H1 (cell line): ENCODE measurements around the gene CACNA2D1. TPM values are rescaled to one million over a fixed set of nuclear protein-coding genes. Genes with fewer than 3 reads are reported as not detected.

Experiments used
- CTCF ChIA-PET: fragments of 300-600 bp; sonication (Branson Sonifier 250); formaldehyde crosslinking; loops from one replicate; lab custom pipeline; 2021; ENCODE audit not compliant: partially characterized antibody; lab: Charles Lee
- POLR2A ChIA-PET: fragments of 300-600 bp; sonication (Branson Sonifier 250); formaldehyde crosslinking; loops from one replicate; lab custom pipeline; 2021; ENCODE audit warnings: inconsistent platforms; ENCODE audit not compliant: partially characterized antibody; lab: Charles Lee
- DNase-seq, 2 experiments: peaks; one replicate each; pipeline versions ENCODE4 v3.0.0 to v3.0.0-alpha.2; 2010 to 2022; ENCODE audit warnings: low spot score in 2 of 2, low read depth in 1 of 2, mixed read lengths in 1 of 2
- FAIRE-seq: peaks from 2 replicates; lab custom pipeline; 2011; peaks lifted over from hg19 to GRCh38; lab: Jason Lieb, UNC
- H2AFZ ChIP-seq: 2 replicates; pipeline ENCODE4 v1.8.1; 2012; ENCODE audit warnings: low read length, inconsistent platforms
- H2AK5ac ChIP-seq: 2 replicates; pipeline ENCODE4 v1.6.1; 2013; ENCODE audit warnings: low read depth, low read length
- H2BK120ac ChIP-seq: replicated peaks from 2 replicates; pipeline ENCODE3; 2013; ENCODE audit warnings: low read depth, low read length, inconsistent platforms
- H2BK12ac ChIP-seq: 2 replicates; pipeline ENCODE4 v1.6.1; 2013; ENCODE audit warnings: low read depth, low read length
- H2BK15ac ChIP-seq: 2 replicates; pipeline ENCODE4 v1.6.1; 2013; ENCODE audit warnings: low read length
- H2BK20ac ChIP-seq: 2 replicates; pipeline ENCODE4 v1.6.1; 2013; ENCODE audit warnings: low read length
- H2BK5ac ChIP-seq: 2 replicates; pipeline ENCODE4 v1.6.1; 2013; ENCODE audit warnings: low read depth, low read length
- H3K14ac ChIP-seq: 2 replicates; pipeline ENCODE4 v1.6.1; 2013; ENCODE audit warnings: inconsistent platforms; ENCODE audit not compliant: insufficient read length
- H3K18ac ChIP-seq: 2 replicates; pipeline ENCODE4 v1.6.1; 2013; ENCODE audit warnings: low read length; ENCODE audit errors: extremely low read depth
- H3K23ac ChIP-seq: 2 replicates; pipeline ENCODE4 v1.6.1; 2013; ENCODE audit warnings: inconsistent platforms; ENCODE audit not compliant: insufficient read length
- H3K23me2 ChIP-seq: 2 replicates; pipeline ENCODE4 v1.6.1; 2013; ENCODE audit warnings: low read depth, low read length
- H3K27ac ChIP-seq: 2 replicates; pipeline ENCODE4 v1.6.1; 2011; ENCODE audit warnings: low read depth, low read length, inconsistent platforms
- H3K27me3 ChIP-seq, 4 experiments: replicated peaks in 1 of 4; 1 replicate in 1 of 4; 2 replicates in 3 of 4; pipeline versions ENCODE4 v1.6.1 to v1.8.1; 2011 to 2013; ENCODE audit warnings: low read length in 3 of 4, mild to moderate bottlenecking in 3 of 4, inconsistent platforms in 2 of 4, mixed read lengths in 2 of 4, moderate library complexity in 1 of 4; ENCODE audit not compliant: control insufficient read depth in 3 of 4, insufficient read depth in 3 of 4; ENCODE audit errors: extremely low read depth in 1 of 4
- H3K36me3 ChIP-seq, 4 experiments: 2 replicates each; pipeline versions ENCODE4 v1.6.1 to v1.8.1; 2011 to 2013; ENCODE audit warnings: mild to moderate bottlenecking in 4 of 4, low read length in 3 of 4, moderate library complexity in 2 of 4, control low read depth in 1 of 4, inconsistent platforms in 1 of 4; ENCODE audit not compliant: insufficient read depth in 4 of 4, control insufficient read depth in 2 of 4
- H3K4ac ChIP-seq: replicated peaks from 2 replicates; pipeline ENCODE3; 2013; ENCODE audit warnings: low read length, low read depth, mixed read lengths, inconsistent platforms; ENCODE audit not compliant: insufficient read length
- H3K4me1 ChIP-seq, 4 experiments: replicated peaks in 1 of 4; 1 replicate in 1 of 4; 2 replicates in 3 of 4; pipeline versions ENCODE4 v1.6.1 to v1.8.1; 2011 to 2013; ENCODE audit warnings: low read length in 3 of 4, inconsistent platforms in 2 of 4, mixed read lengths in 1 of 4; ENCODE audit not compliant: insufficient read depth in 4 of 4, control insufficient read depth in 3 of 4
- H3K4me2 ChIP-seq, 2 experiments: 2 replicates each; pipeline versions ENCODE4 v1.6.1 to v1.8.1; 2011 to 2013; ENCODE audit warnings: low read depth in 2 of 2, low read length in 2 of 2, control low read depth in 1 of 2, inconsistent platforms in 1 of 2, mild to moderate bottlenecking in 1 of 2; ENCODE audit not compliant: insufficient read depth in 1 of 2
- H3K4me3 ChIP-seq, 4 experiments: fragments of 200-600, 300-600 bp in 1 of 4; sonication (generic), shearing (Covaris generic), sonication (Bioruptor Twin) in 1 of 4; 2 replicates each; pipeline versions ENCODE4 v1.5.1 to v1.8.1; 2011 to 2016; ENCODE audit warnings: low read length in 4 of 4, low read depth in 3 of 4, control low read depth in 2 of 4, inconsistent platforms in 2 of 4, mild to moderate bottlenecking in 2 of 4, mixed read lengths in 1 of 4, moderate library complexity in 1 of 4; ENCODE audit not compliant: insufficient read depth in 2 of 4; ENCODE audit errors: extremely low read depth in 1 of 4
- H3K56ac ChIP-seq: replicated peaks from 2 replicates; pipeline ENCODE3; 2013; ENCODE audit warnings: low read depth, mild to moderate bottlenecking, mixed read lengths, low read length, inconsistent platforms; ENCODE audit not compliant: insufficient read length
- H3K79me1 ChIP-seq: 2 replicates; pipeline ENCODE4 v1.6.1; 2013; ENCODE audit warnings: low read depth, low read length, control low read depth
- H3K79me2 ChIP-seq, 2 experiments: 2 replicates each; pipeline versions ENCODE4 v1.6.1 to v1.8.1; 2012 to 2013; ENCODE audit warnings: low read length in 2 of 2, mild to moderate bottlenecking in 2 of 2, inconsistent platforms in 1 of 2; ENCODE audit not compliant: insufficient read depth in 2 of 2, control insufficient read depth in 1 of 2
- H3K9ac ChIP-seq, 4 experiments: replicated peaks in 1 of 4; 1 replicate in 1 of 4; 2 replicates in 3 of 4; pipeline versions ENCODE4 v1.6.1 to v1.8.1; 2011 to 2013; ENCODE audit warnings: low read depth in 3 of 4, low read length in 3 of 4, control low read depth in 2 of 4, mild to moderate bottlenecking in 2 of 4, moderate library complexity in 2 of 4, inconsistent platforms in 1 of 4; ENCODE audit errors: extremely low read depth in 1 of 4
- H3K9me3 ChIP-seq, 2 experiments: 2 replicates each; pipeline versions ENCODE4 v1.6.1 to v1.8.1; 2012 to 2013; ENCODE audit warnings: mild to moderate bottlenecking in 2 of 2, moderate library complexity in 2 of 2, control low read depth in 1 of 2, inconsistent platforms in 1 of 2, low read depth in 1 of 2, low read length in 1 of 2, mixed read lengths in 1 of 2; ENCODE audit not compliant: insufficient read depth in 2 of 2
- H4K20me1 ChIP-seq, 2 experiments: replicated peaks in 1 of 2; 2 replicates each; pipeline versions ENCODE3 to v1.8.1; 2011 to 2013; ENCODE audit warnings: inconsistent platforms in 2 of 2, low read length in 2 of 2, mild to moderate bottlenecking in 1 of 2; ENCODE audit not compliant: insufficient read depth in 2 of 2, control insufficient read depth in 1 of 2
- H4K5ac ChIP-seq: 2 replicates; pipeline ENCODE4 v1.6.1; 2013; ENCODE audit warnings: low read length, low read depth, mixed read lengths, inconsistent platforms; ENCODE audit not compliant: insufficient read length
- H4K8ac ChIP-seq: 2 replicates; pipeline ENCODE4 v1.8.0; 2013; ENCODE audit warnings: mild to moderate bottlenecking, moderate library complexity, low read length, inconsistent platforms; ENCODE audit not compliant: insufficient read depth; ENCODE audit errors: extremely low read depth
- H4K91ac ChIP-seq: replicated peaks from 2 replicates; pipeline ENCODE3; 2013; ENCODE audit warnings: low read length, mixed read lengths, inconsistent platforms; ENCODE audit not compliant: insufficient read length
- BACH1 ChIP-seq: IDR thresholded peaks from 2 replicates; pipeline ENCODE4 v1.6.1; 2012; ENCODE audit warnings: low read length, improper control_type of control experiment
- EP300 ChIP-seq, 2 experiments: IDR thresholded peaks; 1 replicate in 1 of 2; 2 replicates in 1 of 2; pipeline ENCODE4 v1.6.1; 2011 to 2012; ENCODE audit warnings: low read depth in 2 of 2, low read length in 2 of 2, mild to moderate bottlenecking in 2 of 2, borderline replicate concordance in 1 of 2, inconsistent platforms in 1 of 2, moderate library complexity in 1 of 2
- GTF2F1 ChIP-seq: IDR thresholded peaks from 2 replicates; pipeline ENCODE4 v1.6.1; 2012; ENCODE audit warnings: low read depth, low read length, improper control_type of control experiment, borderline replicate concordance
- KDM1A ChIP-seq: fragments of 200-600, 300-600 bp; sonication (generic); IDR thresholded peaks from 2 replicates; pipeline ENCODE4 v1.7.1; 2016; ENCODE audit warnings: mild to moderate bottlenecking, low read length, borderline replicate concordance
- PHF8 ChIP-seq: fragments of 200-600 bp; sonication (generic); conservative IDR thresholded peaks from 2 replicates; pipeline ENCODE4 v1.7.1; 2012; ENCODE audit warnings: low read depth, mild to moderate bottlenecking, inconsistent platforms, low read length, moderate library complexity
- RXRA ChIP-seq: IDR thresholded peaks from 2 replicates; pipeline ENCODE4 v1.6.1; 2011; ENCODE audit warnings: low read depth, mild to moderate bottlenecking, low read length, moderate library complexity; ENCODE audit not compliant: insufficient read depth
- SIN3A ChIP-seq, 2 experiments: IDR thresholded peaks in 1 of 2; conservative IDR thresholded peaks in 1 of 2; 2 replicates each; pipeline ENCODE4 v1.6.1; 2011 to 2012; ENCODE audit warnings: low read length in 2 of 2, improper control_type of control experiment in 1 of 2, low read depth in 1 of 2, mild to moderate bottlenecking in 1 of 2
- SP1 ChIP-seq: IDR thresholded peaks from 2 replicates; pipeline ENCODE4 v1.6.1; 2011; ENCODE audit warnings: low read depth, low read length
- SP2 ChIP-seq: IDR thresholded peaks from 2 replicates; pipeline ENCODE4 v1.6.1; 2012; ENCODE audit warnings: mild to moderate bottlenecking, low read length, inconsistent platforms
- ZNF274 ChIP-seq: IDR thresholded peaks from 2 replicates; pipeline ENCODE4 v1.7.0; 2012; ENCODE audit warnings: low read length, borderline replicate concordance; ENCODE audit errors: extremely low read depth
- WGBS, 2 experiments: shearing (Covaris generic) in 1 of 2; methylation state at CpG; one replicate each; pipeline versions ENCODE4 v1.1.6 to v1.1.7; 2013 to 2015; ENCODE audit warnings: low lambda C conversion rate in 2 of 2, mixed read lengths in 2 of 2, inconsistent platforms in 1 of 2, low coverage in 1 of 2, missing lambda C conversion rate in 1 of 2; ENCODE audit not compliant: insufficient replicate concordance in 2 of 2, insufficient coverage in 1 of 2, insufficient read length in 1 of 2; ENCODE audit errors: extremely low coverage in 1 of 2, missing lambda C conversion rate in 1 of 2; 5-methylcytosine and 5-hydroxymethylcytosine counted together
- polyA plus RNA-seq, 7 experiments: library from polyadenylated mRNA; depleted of rRNA in 3 of 7; stranded (reverse) in 5 of 7; unstranded in 2 of 7; fragments of >200 nt in 5 of 7; fragments of 200-250 nt in 2 of 7; gene quantifications; 1 replicate in 5 of 7; 2 replicates in 1 of 7; 4 replicates in 1 of 7; pipeline versions ENCODE4 v1.2.1 to v1.2.3, GENCODE V29; 2011 to 2013; ENCODE audit warnings: missing spikeins in 2 of 7, mixed read lengths in 2 of 7
- total RNA-seq: library from RNA; stranded (reverse); fragmentation: NEBNext Ultra II Directional; extraction: Animal tissue kit (Norgen Biotek cat#: 25700); gene quantifications from 2 replicates; pipeline ENCODE4 v1.2.1, GENCODE V29; 2021
- TF ChIP-seq, protein P1 (sequence below): IDR thresholded peaks from 2 replicates; pipeline ENCODE4 v1.6.1; 2012; ENCODE audit warnings: inconsistent platforms

Gene CACNA2D1
- total and polyA plus RNA-seq, 2 of the 8 experiments (the other 6 are each of a cell fraction or from before 2014, with no cell fraction given), result 4.3 to 27.3 TPM

DNA sequence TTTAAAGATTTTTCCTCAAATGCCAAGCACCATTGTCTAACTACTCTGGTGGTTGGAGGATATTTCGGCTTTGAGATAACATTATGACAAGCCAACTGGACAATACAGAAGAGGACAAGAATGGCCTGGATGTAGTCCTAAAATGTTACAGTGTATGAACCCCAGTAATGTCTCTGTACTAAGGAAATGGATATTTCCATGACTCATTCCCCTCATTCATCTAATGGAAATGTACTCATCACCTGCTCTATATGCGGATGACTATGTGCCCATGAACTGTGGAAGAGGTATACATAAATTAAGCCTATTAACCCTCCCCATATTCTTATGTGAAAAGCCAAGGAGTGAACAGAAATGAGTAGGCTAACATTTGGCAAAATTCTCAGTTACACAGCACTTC is 207.9 kb downstream of the CACNA2D1 start:
- H3K79me1 ChIP-seq, result no peaks in the 10 kb centered on the region
- H2BK20ac ChIP-seq, result no peak overlapping the region
- H3K27ac ChIP-seq, result no peak overlapping the region
- ChIA-PET CTCF (no interaction called here), POLR2A (no interaction called here)
- H2BK12ac ChIP-seq, result no peak overlapping the region
- no peak overlapping the region for H3K4me2 ChIP-seq
- DNase-seq (no peak), FAIRE-seq (no peak)
- H3K4me1 ChIP-seq, result peaks cover 0 to 10% (median 3%) of the 10 kb centered on the region in 4 experiments; a peak in 2 of 7 replicates
- no peak overlapping the region for H3K18ac ChIP-seq
- H3K23ac ChIP-seq, result no peak overlapping the region
- no peaks in the 10 kb centered on the region for H3K23me2 ChIP-seq
- no peak for TF ChIP-seq GTF2F1
- no peak for TF ChIP-seq SP1
- no peak for TF ChIP-seq RXRA
- TF ChIP-seq KDM1A, result no peak
- no peak for TF ChIP-seq BACH1
- TF ChIP-seq SP2, result no peak
- TF ChIP-seq SIN3A (conservative IDR thresholded peaks at IDR 0.05 in 1 of 2, IDR thresholded peaks at IDR 0.05 in 1 of 2; ENCODE audit: low read depth in 1 of 2, low read length in 2 of 2), result no peak
- TF ChIP-seq PHF8, result no peak
- TF ChIP-seq EP300 (IDR thresholded peaks at IDR 0.05; ENCODE audit: borderline replicate concordance in 1 of 2, low read depth in 2 of 2, low read length in 2 of 2), result no peak
- TF ChIP-seq, protein P1, sequence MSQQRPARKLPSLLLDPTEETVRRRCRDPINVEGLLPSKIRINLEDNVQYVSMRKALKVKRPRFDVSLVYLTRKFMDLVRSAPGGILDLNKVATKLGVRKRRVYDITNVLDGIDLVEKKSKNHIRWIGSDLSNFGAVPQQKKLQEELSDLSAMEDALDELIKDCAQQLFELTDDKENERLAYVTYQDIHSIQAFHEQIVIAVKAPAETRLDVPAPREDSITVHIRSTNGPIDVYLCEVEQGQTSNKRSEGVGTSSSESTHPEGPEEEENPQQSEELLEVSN, result no peak
- TF ChIP-seq ZNF274, result no peak
- H2BK120ac ChIP-seq, result no peak overlapping the region
- 93% methylated on average over 2 of the region's 2 CpGs; no CpG with 5 or more reads in 1 of the 2 experiments for WGBS, 2 experiments
- no peaks in the 10 kb centered on the region for H3K36me3 ChIP-seq
- no peak overlapping the region for H2BK15ac ChIP-seq
- H3K9me3 ChIP-seq, result no peaks in the 10 kb centered on the region
- no peaks in the 10 kb centered on the region for H4K20me1 ChIP-seq
- H4K91ac ChIP-seq, result no peak overlapping the region
- no peak overlapping the region for H2AFZ ChIP-seq
- no peak overlapping the region for H3K4ac ChIP-seq
- no peaks in the 10 kb centered on the region for H3K79me2 ChIP-seq
- no peaks in the 10 kb centered on the region for H3K27me3 ChIP-seq
- no peak overlapping the region for H4K5ac ChIP-seq
- no peak overlapping the region for H2AK5ac ChIP-seq
- H3K14ac ChIP-seq, result no peak overlapping the region
- H3K9ac ChIP-seq, result no peak overlapping the region
- no peak overlapping the region for H4K8ac ChIP-seq
- H3K4me3 ChIP-seq, result no peak overlapping the region
- no peak overlapping the region for H2BK5ac ChIP-seq
- no peak overlapping the region for H3K56ac ChIP-seq
